Measurements from ENCODE around the gene ARTN. TPM values are rescaled to one million over a fixed set of nuclear protein-coding genes. Genes with fewer than 3 reads are reported as not detected.

ARTN gene
- total RNA-seq, 1 experiment from 2014 or later, result 17.4 TPM

GRCh38 chr1:43981135-43981491, 47.5 kb downstream of the ARTN start:
- Histone ChIP-seq H3K79me2 (ENCODE audit: low read depth) (peaks cover 57% of the 10 kb centered on the region), H3K36me3 (ENCODE audit: low read depth) (peaks cover 23% of the 10 kb centered on the region), H3K27ac (no peak overlapping the region), H3K4me3 (no peak overlapping the region), H4K20me1 (ENCODE audit: insufficient read depth) (peaks cover 12% of the 10 kb centered on the region; the same call in 1 of the 2 replicates), H3K4me1 (replicated peaks; ENCODE audit: insufficient read depth) (peaks cover 39% of the 10 kb centered on the region), H3K9me3 (ENCODE audit: insufficient read depth, low read depth) (no peaks in the 10 kb centered on the region), H2AFZ (no peak overlapping the region), H3K4me2 (peak overlapping the region; percentile 88; the same call in 1 of the 2 replicates), H3K27me3 (ENCODE audit: insufficient read depth, low read depth) (no peaks in the 10 kb centered on the region), H3K9me2 (ENCODE audit: insufficient read depth) (no peaks in the 10 kb centered on the region), H3F3A (ENCODE audit: insufficient read depth, low read depth) (peaks cover 37% of the 10 kb centered on the region; the same call in 1 of the 2 replicates)
- BruUV-seq (replicated peaks), result no TSS peak
- ChIA-PET POLR2A (ENCODE audit: unreplicated experiment) (no interaction called here), CTCF (no interaction called here)
- no peak for TF ChIP-seq CTCF (conservative IDR thresholded peaks at IDR 0.05)
- no peak for TF ChIP-seq EZH2 (IDR thresholded peaks at IDR 0.05; ENCODE audit: low read depth)
- DNase-seq, result peak in 1 of 2 experiments; percentile 26
- intact Hi-C loops (cut with micrococcal nuclease; ENCODE audit: unreplicated experiment), result no loop called here

GRCh38 chr1:43981636-43982035, 48.0 kb downstream of the ARTN start:
- H2AFZ ChIP-seq, result no peak overlapping the region
- TF ChIP-seq CTCF (conservative IDR thresholded peaks at IDR 0.05), result no peak
- no peak for TF ChIP-seq EZH2 (IDR thresholded peaks at IDR 0.05; ENCODE audit: low read depth)
- no peaks in the 10 kb centered on the region for H3K9me3 ChIP-seq (ENCODE audit: insufficient read depth, low read depth)
- H3K4me3 ChIP-seq, result no peak overlapping the region
- intact Hi-C loops (cut with micrococcal nuclease; ENCODE audit: unreplicated experiment), result no loop called here
- H3K27ac ChIP-seq, result no peak overlapping the region
- peaks cover 52% of the 10 kb centered on the region for H3K79me2 ChIP-seq (ENCODE audit: low read depth)
- POLR2A ChIA-PET (ENCODE audit: unreplicated experiment), result no interaction called here
- H3K36me3 ChIP-seq (ENCODE audit: low read depth), result peaks cover 22% of the 10 kb centered on the region
- H3K9me2 ChIP-seq (ENCODE audit: insufficient read depth), result no peaks in the 10 kb centered on the region
- CTCF ChIA-PET, result no interaction called here
- DNase-seq, result no peak
- no peaks in the 10 kb centered on the region for H3K27me3 ChIP-seq (ENCODE audit: insufficient read depth, low read depth)
- H3F3A ChIP-seq (ENCODE audit: insufficient read depth, low read depth), result peaks cover 38% of the 10 kb centered on the region; the same call in 1 of the 2 replicates
- peaks cover 12% of the 10 kb centered on the region; the same call in 1 of the 2 replicates for H4K20me1 ChIP-seq (ENCODE audit: insufficient read depth)
- H3K4me2 ChIP-seq, result no peak overlapping the region
- BruUV-seq (replicated peaks), result no TSS peak
- H3K4me1 ChIP-seq (replicated peaks; ENCODE audit: insufficient read depth), result peaks cover 34% of the 10 kb centered on the region

- intact Hi-C loops (cut with micrococcal nuclease; ENCODE audit: unreplicated experiment), result no loop called here
- Histone ChIP-seq H3K9me2 (ENCODE audit: insufficient read depth) (no peaks in the 10 kb centered on the region), H3K4me1 (replicated peaks; ENCODE audit: insufficient read depth) (peaks cover 28% of the 10 kb centered on the region), H4K20me1 (ENCODE audit: insufficient read depth) (peaks cover 10% of the 10 kb centered on the region; the same call in 1 of the 2 replicates), H3K27ac (no peak overlapping the region), H3K36me3 (ENCODE audit: low read depth) (peaks cover 16% of the 10 kb centered on the region; the same call in 1 of the 2 replicates), H3K4me2 (no peak overlapping the region), H3K4me3 (no peak overlapping the region), H2AFZ (no peak overlapping the region), H3K79me2 (ENCODE audit: low read depth) (peaks cover 46% of the 10 kb centered on the region), H3K27me3 (ENCODE audit: insufficient read depth, low read depth) (no peaks in the 10 kb centered on the region), H3K9me3 (ENCODE audit: insufficient read depth, low read depth) (no peaks in the 10 kb centered on the region), H3F3A (ENCODE audit: insufficient read depth, low read depth) (peaks cover 39% of the 10 kb centered on the region)
- DNase-seq, result no peak
- POLR2A ChIA-PET (ENCODE audit: unreplicated experiment), result no interaction called here
- CTCF ChIA-PET, result no interaction called here
- no peak for TF ChIP-seq CTCF (conservative IDR thresholded peaks at IDR 0.05)
- no peak for TF ChIP-seq EZH2 (IDR thresholded peaks at IDR 0.05; ENCODE audit: low read depth)
- BruUV-seq (replicated peaks), result no TSS peak
Observed at GRCh38 chr1:43982241-43982640, 48.6 kb downstream of the ARTN start.
